H9 (cell line): ENCODE data around the gene NLN. TPM values are rescaled to one million over a fixed set of nuclear protein-coding genes. Genes with fewer than 3 reads are reported as not detected.

ENCODE experiments used
- DNase-seq: peaks from one replicate; pipeline ENCODE4 v3.0.0-alpha.2; 2017
- H2AFZ ChIP-seq: one replicate; pipeline ENCODE4 v1.6.1; 2013; ENCODE audit warnings: mild to moderate bottlenecking, low read length, control low read depth, moderate library complexity
- H2AK5ac ChIP-seq: 2 replicates; pipeline ENCODE4 v1.6.1; 2013; ENCODE audit warnings: low read length, control low read depth, mixed read lengths; ENCODE audit not compliant: insufficient read length
- H2BK120ac ChIP-seq: one replicate; pipeline ENCODE4 v1.6.1; 2013; ENCODE audit warnings: low read depth, mild to moderate bottlenecking, low read length, control low read depth, inconsistent platforms; ENCODE audit not compliant: poor library complexity, severe bottlenecking
- H2BK12ac ChIP-seq: 2 replicates; pipeline ENCODE4 v1.6.1; 2013; ENCODE audit warnings: low read length, control low read depth, mixed read lengths, low read depth; ENCODE audit not compliant: insufficient read length
- H2BK15ac ChIP-seq: 2 replicates; pipeline ENCODE4 v1.6.1; 2013; ENCODE audit warnings: low read depth, low read length, control low read depth
- H2BK20ac ChIP-seq: one replicate; pipeline ENCODE4 v1.6.1; 2013; ENCODE audit warnings: low read depth, mild to moderate bottlenecking, low read length, control low read depth, inconsistent platforms; ENCODE audit not compliant: poor library complexity, severe bottlenecking
- H2BK5ac ChIP-seq: 2 replicates; pipeline ENCODE4 v1.6.1; 2013; ENCODE audit warnings: low read length, control low read depth, mixed read lengths; ENCODE audit not compliant: insufficient read length
- H3K14ac ChIP-seq: 2 replicates; pipeline ENCODE4 v1.6.1; 2013; ENCODE audit warnings: low read length, control low read depth; ENCODE audit not compliant: insufficient read depth
- H3K18ac ChIP-seq: 2 replicates; pipeline ENCODE4 v1.6.1; 2013; ENCODE audit warnings: low read depth, mild to moderate bottlenecking, mixed read lengths, low read length, control low read depth; ENCODE audit not compliant: insufficient read length
- H3K23ac ChIP-seq: 2 replicates; pipeline ENCODE4 v1.6.1; 2013; ENCODE audit warnings: low read length, control low read depth, mixed read lengths, low read depth; ENCODE audit not compliant: insufficient read length
- H3K23me2 ChIP-seq: 2 replicates; pipeline ENCODE4 v1.6.1; 2013; ENCODE audit warnings: low read depth, mild to moderate bottlenecking, mixed read lengths, low read length, control low read depth; ENCODE audit not compliant: insufficient read length, poor library complexity, severe bottlenecking
- H3K27ac ChIP-seq: 2 replicates; pipeline ENCODE4 v1.5.1; 2013; ENCODE audit warnings: low read length, control low read depth, mixed read lengths, low read depth; ENCODE audit not compliant: insufficient read length
- H3K27me3 ChIP-seq: 2 replicates; pipeline ENCODE4 v1.6.1; 2013; ENCODE audit warnings: low read length, control low read depth, inconsistent platforms; ENCODE audit not compliant: insufficient read depth
- H3K4ac ChIP-seq: 2 replicates; pipeline ENCODE4 v1.6.1; 2013; ENCODE audit warnings: low read depth, mild to moderate bottlenecking, control low read depth, inconsistent platforms, low read length, moderate library complexity
- H3K4me1 ChIP-seq: 2 replicates; pipeline ENCODE4 v1.6.1; 2013; ENCODE audit warnings: low read length, control low read depth, inconsistent platforms; ENCODE audit not compliant: insufficient read depth
- H3K4me2 ChIP-seq: 2 replicates; pipeline ENCODE4 v1.6.1; 2013; ENCODE audit warnings: low read length, control low read depth, mixed read lengths; ENCODE audit not compliant: insufficient read length, insufficient read depth
- H3K56ac ChIP-seq: 2 replicates; pipeline ENCODE4 v1.6.1; 2013; ENCODE audit warnings: low read depth, mild to moderate bottlenecking, mixed read lengths, low read length, control low read depth; ENCODE audit not compliant: insufficient read length
- H3K79me1 ChIP-seq: 2 replicates; pipeline ENCODE4 v1.6.1; 2013; ENCODE audit warnings: low read depth, mild to moderate bottlenecking, moderate library complexity, low read length, control low read depth, inconsistent platforms; ENCODE audit not compliant: insufficient read depth, poor library complexity, severe bottlenecking
- H3K79me2 ChIP-seq: 2 replicates; pipeline ENCODE4 v1.6.1; 2013; ENCODE audit warnings: low read length, control low read depth, inconsistent platforms; ENCODE audit not compliant: insufficient read depth
- H3K9ac ChIP-seq: 2 replicates; pipeline ENCODE4 v1.6.1; 2013; ENCODE audit warnings: low read length, control low read depth, mixed read lengths; ENCODE audit not compliant: insufficient read length; ENCODE audit errors: extremely low read depth
- H3K9me3 ChIP-seq: one replicate; pipeline ENCODE4 v1.6.1; 2013; ENCODE audit warnings: low read depth, low read length, inconsistent platforms; ENCODE audit not compliant: control insufficient read depth
- H3T11ph ChIP-seq: one replicate; pipeline ENCODE4 v1.6.1; 2013; ENCODE audit warnings: mild to moderate bottlenecking, low read length, control low read depth, inconsistent platforms
- H4K20me1 ChIP-seq: one replicate; pipeline ENCODE4 v1.6.1; 2013; ENCODE audit not compliant: control insufficient read depth, insufficient read length, insufficient read depth
- H4K5ac ChIP-seq: 2 replicates; pipeline ENCODE4 v1.6.1; 2013; ENCODE audit warnings: low read depth, mild to moderate bottlenecking, mixed read lengths, low read length, control low read depth; ENCODE audit not compliant: insufficient read length
- H4K8ac ChIP-seq: replicated peaks from 2 replicates; pipeline ENCODE4 v1.6.1; 2013; ENCODE audit warnings: low read length, control low read depth, mixed read lengths, low read depth; ENCODE audit not compliant: insufficient read length
- H4K91ac ChIP-seq: 2 replicates; pipeline ENCODE4 v1.6.1; 2013; ENCODE audit warnings: low read depth, mild to moderate bottlenecking, moderate library complexity, mixed read lengths, low read length, control low read depth; ENCODE audit not compliant: insufficient read length
- H3K27ac Mint-ChIP-seq, 3 experiments: 2 replicates in 2 of 3; 3 replicates in 1 of 3; pipeline ENCODE4 v1.8.0; 2020 to 2021; ENCODE audit warnings: mixed read lengths in 3 of 3, mild to moderate bottlenecking in 1 of 3, moderate library complexity in 1 of 3
- H3K27me3 Mint-ChIP-seq: 2 replicates; pipeline ENCODE4 v1.8.0; 2021; ENCODE audit warnings: low read depth, mild to moderate bottlenecking, moderate library complexity, mixed read lengths
- H3K36me3 Mint-ChIP-seq, 3 experiments: 2 replicates in 2 of 3; 3 replicates in 1 of 3; pipeline ENCODE4 v1.8.0; 2020 to 2021; ENCODE audit warnings: low read depth in 3 of 3, mixed read lengths in 3 of 3; ENCODE audit not compliant: insufficient read depth in 1 of 3
- H3K4me1 Mint-ChIP-seq, 2 experiments: 2 replicates each; pipeline ENCODE4 v1.8.0; 2020; ENCODE audit warnings: mixed read lengths in 2 of 2
- H3K4me3 Mint-ChIP-seq, 2 experiments: 2 replicates in 1 of 2; 3 replicates in 1 of 2; pipeline ENCODE4 v1.8.0; 2020 to 2021; ENCODE audit warnings: mild to moderate bottlenecking in 2 of 2, mixed read lengths in 2 of 2, moderate library complexity in 1 of 2
- H3K9me3 Mint-ChIP-seq, 2 experiments: 2 replicates in 1 of 2; 3 replicates in 1 of 2; pipeline ENCODE4 v1.8.0; 2020; ENCODE audit warnings: mild to moderate bottlenecking in 2 of 2, mixed read lengths in 2 of 2, moderate library complexity in 1 of 2
- CTCF ChIP-seq: fragments of 200-600 bp; sonication (generic); conservative IDR thresholded peaks from 3 replicates; pipeline ENCODE4 v1.8.0; 2021; ENCODE audit warnings: antibody characterized with exemption, mild to moderate bottlenecking
- WGBS: extraction: QIAGEN DNeasy Blood & Tissue Kit; methylation state at CpG from one replicate; pipeline ENCODE4 v1.1.7; 2013; ENCODE audit warnings: missing lambda C conversion rate, low lambda C conversion rate, mixed read lengths; ENCODE audit not compliant: insufficient read length; ENCODE audit errors: extremely low coverage; 5-methylcytosine and 5-hydroxymethylcytosine counted together
- total RNA-seq: library from RNA; stranded (reverse); gene quantifications from 2 replicates; pipeline ENCODE4 v1.2.1, GENCODE V29; 2021

The NLN gene
- total RNA-seq, 1 experiment from 2014 or later: 137 TPM

- no peak for TF ChIP-seq CTCF
- 0 out of 5 replicates have a peak overlapping the region, but pooled peaks of 1 of the 2 experiments have one; percentile 27 for H3K4me3 Mint-ChIP-seq
- no peak overlapping the region for H3T11ph ChIP-seq
- H3K18ac ChIP-seq: no peak overlapping the region
- no peak overlapping the region for H3K4me2 ChIP-seq
- no peaks in the 10 kb centered on the region for H3K9me3 ChIP-seq
- H4K8ac ChIP-seq: no peak overlapping the region
- peaks cover 18% of the 10 kb centered on the region in 2 experiments for H3K4me1 Mint-ChIP-seq
- peaks cover 5% of the 10 kb centered on the region for H4K20me1 ChIP-seq
- no peak overlapping the region for H3K56ac ChIP-seq
- H3K9ac ChIP-seq: no peak overlapping the region
- H3K79me1 ChIP-seq: peaks cover 2% of the 10 kb centered on the region
- no peaks in the 10 kb centered on the region; the same call in 1 of the 2 replicates for H3K79me2 ChIP-seq
- no peak for DNase-seq
- H2AK5ac ChIP-seq: no peak overlapping the region
- no CpG with 5 or more reads among the region's 2 CpGs for WGBS
- no peak overlapping the region for H2BK5ac ChIP-seq
- H3K4ac ChIP-seq: no peak overlapping the region
- H2BK120ac ChIP-seq: no peak overlapping the region
- no peak overlapping the region for H3K14ac ChIP-seq
- H4K5ac ChIP-seq: no peak overlapping the region
- peak overlapping the region; percentile 6 to 70 (median 57); a peak in 5 of 7 replicates for H3K27ac Mint-ChIP-seq
- H3K23me2 ChIP-seq: no peaks in the 10 kb centered on the region
- H4K91ac ChIP-seq: no peak overlapping the region
- no peak overlapping the region for H2BK20ac ChIP-seq
- H3K9me3 Mint-ChIP-seq: peaks cover 0 to 7% of the 10 kb centered on the region in 2 experiments; a peak in 2 of 5 replicates
- peaks cover 39 to 51% (median 42%) of the 10 kb centered on the region in 3 experiments for H3K36me3 Mint-ChIP-seq
- no peak overlapping the region for H2AFZ ChIP-seq
- H3K4me1 ChIP-seq: no peaks in the 10 kb centered on the region
- no peaks in the 10 kb centered on the region for H3K27me3 Mint-ChIP-seq
- H3K27me3 ChIP-seq: no peaks in the 10 kb centered on the region
- H2BK12ac ChIP-seq: no peak overlapping the region
- no peak overlapping the region for H3K27ac ChIP-seq
- no peak overlapping the region for H2BK15ac ChIP-seq
- no peak overlapping the region for H3K23ac ChIP-seq
Measured at GRCh38 chr5:65766175-65766574, 44.2 kb downstream of the NLN start.
